GM12865 (cell line): Measurements from ENCODE around the gene FRYL.

Experiments used
- DNase-seq: peaks from one replicate; pipeline ENCODE4 v3.0.0; 2010; ENCODE audit warnings: low read depth
- H3K4me3 ChIP-seq: 2 replicates; pipeline ENCODE4 v1.5.1; 2011; ENCODE audit warnings: mild to moderate bottlenecking, low read depth, low read length, control low read depth
- CTCF ChIP-seq: IDR thresholded peaks from 2 replicates; pipeline ENCODE4 v1.5.1; 2011; ENCODE audit warnings: low read length, control low read depth, low read depth, inconsistent platforms; ENCODE audit not compliant: insufficient read depth; ENCODE audit errors: missing control alignments

FRYL gene

GRCh38 chr4:48539597-48539996 lies 240.5 kb downstream of the FRYL start:
- no peak overlapping the region for H3K4me3 ChIP-seq
- no peak for TF ChIP-seq CTCF
- DNase-seq = no peak

DNA sequence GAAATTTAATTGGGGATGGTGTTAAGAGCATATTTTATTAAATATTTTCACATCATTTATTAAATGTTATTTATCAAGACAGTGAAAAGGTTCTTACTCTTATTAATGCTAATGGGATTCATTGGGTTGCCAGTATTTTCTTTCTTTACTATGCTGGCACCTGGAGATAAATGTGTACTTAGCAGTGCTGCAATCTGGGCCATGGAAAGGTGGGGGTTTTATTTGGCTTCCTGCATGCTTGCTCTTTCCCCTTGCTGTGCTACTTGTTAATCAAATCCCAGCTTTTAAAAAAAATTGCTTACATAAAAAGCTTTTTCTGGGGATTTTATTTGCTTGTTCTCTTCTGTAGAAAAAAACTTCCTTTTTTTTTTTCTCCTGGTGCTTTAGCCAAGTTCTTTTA lies 241.7 kb downstream of the FRYL start:
- TF ChIP-seq CTCF = no peak
- no peak overlapping the region for H3K4me3 ChIP-seq
- no peak for DNase-seq

GRCh38 chr4:48526406-48526805 lies 253.7 kb downstream of the FRYL start:
- TF ChIP-seq CTCF = no peak
- no peak for DNase-seq
- no peak overlapping the region for H3K4me3 ChIP-seq

DNA sequence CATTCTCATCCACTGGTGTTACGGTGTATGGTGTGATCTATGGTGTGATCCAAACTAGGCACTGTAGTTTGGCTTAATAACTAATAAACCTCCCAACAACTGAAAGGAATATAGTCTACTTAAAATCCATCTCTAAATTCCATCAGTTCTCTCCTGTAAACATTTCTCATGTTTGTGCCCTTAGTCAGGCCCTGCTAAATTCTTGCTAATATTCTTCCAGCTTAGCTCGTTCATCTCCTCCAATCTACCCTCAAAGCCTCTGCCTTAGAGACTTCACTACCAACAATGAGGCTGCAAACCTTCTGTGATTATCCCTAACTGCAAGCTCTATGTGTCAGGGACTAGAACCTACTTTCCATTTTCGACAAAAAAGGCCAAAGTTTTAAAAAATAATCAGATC lies 261.9 kb downstream of the FRYL start:
- TF ChIP-seq CTCF = no peak
- DNase-seq = no peak
- no peak overlapping the region for H3K4me3 ChIP-seq

DNA sequence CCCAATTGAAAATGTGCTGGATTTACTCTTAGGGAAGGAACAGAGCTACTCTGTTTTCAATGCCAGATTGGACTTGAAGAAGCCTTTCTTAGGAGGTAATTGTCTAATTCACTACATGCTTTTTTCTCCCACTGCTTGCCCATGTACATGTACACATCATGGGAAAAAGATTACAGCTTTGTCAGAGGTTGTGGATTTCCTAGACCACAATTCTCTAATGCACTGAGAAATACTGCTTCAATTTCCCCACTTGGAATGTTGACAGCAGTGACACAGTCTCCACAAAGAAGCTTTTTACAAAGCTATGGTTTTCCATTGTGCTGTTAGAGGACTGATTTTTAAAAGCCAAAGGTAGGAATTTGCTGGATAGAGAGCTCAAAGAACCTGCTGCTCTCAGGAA lies 270.5 kb downstream of the FRYL start:
- no peak for DNase-seq
- TF ChIP-seq CTCF = no peak
- no peak overlapping the region for H3K4me3 ChIP-seq

DNA sequence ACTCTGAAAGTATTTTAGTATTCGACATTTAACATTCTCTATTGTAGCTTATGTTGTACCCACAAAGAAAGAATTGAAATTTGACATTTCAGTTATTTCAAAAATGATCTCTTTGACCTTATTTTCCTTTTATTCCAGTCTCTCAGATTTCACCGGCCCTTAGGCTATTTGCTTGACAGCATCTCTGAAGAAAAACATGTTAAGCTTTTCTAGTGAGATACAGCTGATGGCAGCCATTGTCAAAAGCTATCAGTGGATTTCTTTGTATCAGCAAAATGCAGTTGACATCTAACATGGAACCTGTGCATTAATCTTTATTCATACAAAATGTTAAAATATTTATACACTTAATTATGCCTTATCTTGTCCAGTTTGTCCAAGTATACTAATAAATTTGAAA lies 273.4 kb downstream of the FRYL start:
- DNase-seq = no peak
- TF ChIP-seq CTCF = no peak
- H3K4me3 ChIP-seq = no peak overlapping the region

DNA sequence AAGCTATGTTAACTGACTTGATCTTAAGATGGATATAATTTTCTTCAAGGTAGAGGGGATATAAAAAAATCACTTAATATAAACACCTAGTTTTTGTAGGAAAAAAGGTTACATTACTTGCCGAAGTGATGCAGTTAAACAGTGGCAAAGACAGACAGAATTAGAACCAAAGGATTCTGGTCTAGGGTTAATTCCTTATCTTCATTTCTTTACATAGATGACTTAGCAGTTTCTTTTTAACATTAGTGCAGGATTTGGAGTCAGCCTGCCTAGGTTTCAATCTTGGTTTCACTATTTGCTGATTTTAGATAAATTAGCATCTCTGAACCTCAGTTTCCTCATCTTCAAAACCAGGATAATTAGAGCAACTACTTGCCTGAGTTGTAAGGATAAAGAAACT lies 275.7 kb downstream of the FRYL start:
- no peak overlapping the region for H3K4me3 ChIP-seq
- TF ChIP-seq CTCF = no peak
- DNase-seq = no peak
